ENCODE measurements around the gene KRTAP9-8. TPM values are rescaled to one million over a fixed set of nuclear protein-coding genes. Genes with fewer than 3 reads are reported as not detected.
"Not testable (repeated sequence)": the region's sequence is repeated elsewhere in the genome, so short reads cannot be mapped to it uniquely, and the experiment has no call there.

The KRTAP9-8 gene
- total RNA-seq, 2 experiments from 2014 or later, result not detected

- H3K4me1 Mint-ChIP-seq (ENCODE audit: low read depth), result peaks cover 31% of the 10 kb centered on the region
- H3K36me3 ChIP-seq (ENCODE audit: insufficient read depth, low read length), result no peaks in the 10 kb centered on the region
- ATAC-seq (ENCODE audit: poor library complexity), result no peak
- H3K4me1 ChIP-seq (ENCODE audit: insufficient read depth, low read length), result no peaks in the 10 kb centered on the region
- H3K27ac ChIP-seq (ENCODE audit: low read depth in 1 of 2, low read length in 2 of 2), result no peak overlapping the region
- ChIA-PET POLR2A (no interaction called here), CTCF (no interaction called here)
- no peak overlapping the region for H3K4me3 ChIP-seq (ENCODE audit: low read length)
- no peaks in the 10 kb centered on the region for H3K36me3 Mint-ChIP-seq (ENCODE audit: low read depth)
- H3K9me3 ChIP-seq (ENCODE audit: control insufficient read depth in 1 of 2, insufficient read depth in 1 of 2, low read length in 2 of 2), result no peaks in the 10 kb centered on the region
- no peak overlapping the region for H3K27ac Mint-ChIP-seq
- H3K4me3 Mint-ChIP-seq, result no peak overlapping the region
- no peaks in the 10 kb centered on the region for H3K27me3 ChIP-seq (ENCODE audit: control insufficient read depth in 1 of 2, insufficient read depth in 2 of 2, low read length in 2 of 2)
- H3K9me3 Mint-ChIP-seq, result no peaks in the 10 kb centered on the region
- no peak for DNase-seq
- TF ChIP-seq CTCF (IDR thresholded peaks at IDR 0.05), result no peak
- intact Hi-C loops (cut with DNase I, micrococcal nuclease), result no loop called here
- peaks cover 12% of the 10 kb centered on the region for H3K27me3 Mint-ChIP-seq
Observed at GRCh38 chr17:41264599-41264998, 26.8 kb downstream of the KRTAP9-8 start.

- CTCF ChIA-PET, result no interaction called here
- POLR2A ChIA-PET, result no interaction called here
- Mint-ChIP-seq H3K9me3 (no peaks in the 10 kb centered on the region), H3K4me1 (ENCODE audit: low read depth) (peaks cover 29% of the 10 kb centered on the region), H3K27me3 (peaks cover 10% of the 10 kb centered on the region), H3K4me3 (no peak within 1 kb of the TSS), H3K27ac (no peak within 1 kb of the TSS), H3K36me3 (ENCODE audit: low read depth) (no peaks in the 10 kb centered on the region)
- H3K4me1 ChIP-seq (ENCODE audit: insufficient read depth, low read length), result no peaks in the 10 kb centered on the region
- H3K4me3 ChIP-seq (ENCODE audit: low read length), result no peak within 1 kb of the TSS
- no peaks in the 10 kb centered on the region for H3K9me3 ChIP-seq (ENCODE audit: control insufficient read depth in 1 of 2, insufficient read depth in 1 of 2, low read length in 2 of 2)
- no peaks in the 10 kb centered on the region for H3K36me3 ChIP-seq (ENCODE audit: insufficient read depth, low read length)
- H3K27ac ChIP-seq (ENCODE audit: low read depth in 1 of 2, low read length in 2 of 2), result no peak within 1 kb of the TSS
- intact Hi-C loops (cut with DNase I, micrococcal nuclease), result no loop called here
- TF ChIP-seq CTCF (IDR thresholded peaks at IDR 0.05), result no peak
- ATAC-seq (ENCODE audit: poor library complexity) (no peak), DNase-seq (no peak)
- H3K27me3 ChIP-seq (ENCODE audit: control insufficient read depth in 1 of 2, insufficient read depth in 2 of 2, low read length in 2 of 2), result no peaks in the 10 kb centered on the region
Observed at GRCh38 chr17:41265078-41265477, 27.3 kb downstream of the KRTAP9-8 start, which contains the start of gene KRTAP9-6. TSS of gene KRTAP9-6 (plus strand) at chr17:41265378. CDS start at chr17:41265378, 0 bp downstream.

- ChIA-PET CTCF (no interaction called here), POLR2A (no interaction called here)
- no peak for TF ChIP-seq CTCF (IDR thresholded peaks at IDR 0.05)
- H3K4me1 Mint-ChIP-seq (ENCODE audit: low read depth), result peaks cover 8% of the 10 kb centered on the region
- H3K27me3 ChIP-seq (ENCODE audit: control insufficient read depth in 1 of 2, insufficient read depth in 2 of 2, low read length in 2 of 2), result no peaks in the 10 kb centered on the region
- peaks cover 7% of the 10 kb centered on the region for H3K27me3 Mint-ChIP-seq
- H3K36me3 Mint-ChIP-seq (ENCODE audit: low read depth), result no peaks in the 10 kb centered on the region
- no peak overlapping the region for H3K27ac ChIP-seq (ENCODE audit: low read depth in 1 of 2, low read length in 2 of 2)
- intact Hi-C loops (cut with DNase I, micrococcal nuclease), result no loop called here
- H3K4me1 ChIP-seq (ENCODE audit: insufficient read depth, low read length), result no peaks in the 10 kb centered on the region
- DNase-seq (no peak), ATAC-seq (ENCODE audit: poor library complexity) (no peak)
- no peaks in the 10 kb centered on the region for H3K9me3 Mint-ChIP-seq
- H3K27ac Mint-ChIP-seq, result no peak overlapping the region
- H3K4me3 Mint-ChIP-seq, result no peak overlapping the region
- no peak overlapping the region for H3K4me3 ChIP-seq (ENCODE audit: low read length)
- no peaks in the 10 kb centered on the region for H3K36me3 ChIP-seq (ENCODE audit: insufficient read depth, low read length)
- H3K9me3 ChIP-seq (ENCODE audit: control insufficient read depth in 1 of 2, insufficient read depth in 1 of 2, low read length in 2 of 2), result no peaks in the 10 kb centered on the region
Observed at GRCh38 chr17:41267711-41268110, 29.9 kb downstream of the KRTAP9-8 start.

- CTCF ChIA-PET; H3K4me3 ChIP-seq (ENCODE audit: low read length); POLR2A ChIA-PET; H3K36me3 ChIP-seq (ENCODE audit: insufficient read depth, low read length); H3K27me3 ChIP-seq (ENCODE audit: control insufficient read depth in 1 of 2, insufficient read depth in 2 of 2, low read length in 2 of 2); H3K9me3 Mint-ChIP-seq; DNase-seq; H3K9me3 ChIP-seq (ENCODE audit: control insufficient read depth in 1 of 2, insufficient read depth in 1 of 2, low read length in 2 of 2); H3K36me3 Mint-ChIP-seq (ENCODE audit: low read depth); ATAC-seq (ENCODE audit: poor library complexity); H3K27ac Mint-ChIP-seq; H3K4me1 Mint-ChIP-seq (ENCODE audit: low read depth); H3K4me3 Mint-ChIP-seq; H3K27ac ChIP-seq (ENCODE audit: low read depth in 1 of 2, low read length in 2 of 2); intact Hi-C loops (cut with DNase I, micrococcal nuclease); H3K27me3 Mint-ChIP-seq; H3K4me1 ChIP-seq (ENCODE audit: insufficient read depth, low read length): not testable (repeated sequence)
Observed at GRCh38 chr17:41271323-41271722, 33.5 kb downstream of the KRTAP9-8 start.

Data from CD4-positive, alpha-beta T cell (primary cell).